Measurements from ENCODE around the gene POMT2.
"Not testable (repeated sequence)": the region's sequence is repeated elsewhere in the genome, so short reads cannot be mapped to it uniquely, and the experiment has no call there.

The POMT2 gene

DNA sequence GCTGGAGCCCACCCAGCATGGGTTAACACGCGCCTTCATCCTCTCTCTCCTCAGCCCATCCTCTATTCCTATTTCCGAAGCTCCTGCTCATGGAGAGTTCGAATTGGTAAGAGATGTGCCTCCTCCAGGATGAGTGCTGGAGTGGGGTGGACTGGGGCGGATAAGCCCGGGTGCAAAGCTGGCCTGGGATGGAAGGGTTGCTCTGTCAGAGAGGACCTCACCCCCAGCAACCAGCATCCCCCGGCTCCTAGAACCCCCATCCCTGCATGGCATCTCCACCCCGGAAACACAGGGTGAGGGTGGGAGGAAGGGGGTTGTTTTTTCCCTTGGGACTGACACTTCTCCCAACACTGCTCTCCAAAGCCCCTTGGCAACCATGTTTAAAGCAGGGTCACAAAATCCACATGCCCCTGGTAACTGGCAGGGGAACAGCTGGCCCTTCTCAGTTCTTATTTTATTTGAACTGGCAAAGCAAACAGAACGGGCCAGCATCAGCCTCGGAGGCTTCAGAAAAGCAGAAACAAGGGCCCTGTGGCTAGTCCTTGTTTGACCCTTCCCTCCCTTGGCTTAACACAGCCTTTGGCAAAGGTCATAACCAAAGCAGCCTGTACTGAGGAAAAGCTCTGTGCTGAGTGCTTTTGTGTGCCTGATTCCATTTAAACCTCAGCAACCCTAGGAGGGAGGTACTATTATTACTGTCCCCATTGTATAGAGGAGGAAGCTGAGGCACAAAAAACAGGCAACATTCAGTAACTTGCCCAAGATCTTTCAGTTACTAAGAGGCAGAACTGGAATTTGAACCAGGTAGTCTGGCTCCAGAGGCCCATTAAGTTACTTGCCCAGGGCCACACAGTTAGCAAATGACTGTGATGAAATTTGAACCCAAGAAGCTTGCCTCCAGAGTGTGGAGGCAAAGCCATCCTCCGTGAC lies 4.4 kb upstream of the POMT2 start:
- DNase-seq, result no peak

- DNase-seq, result no peak
These were observed 3.6 kb upstream of the POMT2 start for GRCh38 chr14:77324289-77324688.

DNA sequence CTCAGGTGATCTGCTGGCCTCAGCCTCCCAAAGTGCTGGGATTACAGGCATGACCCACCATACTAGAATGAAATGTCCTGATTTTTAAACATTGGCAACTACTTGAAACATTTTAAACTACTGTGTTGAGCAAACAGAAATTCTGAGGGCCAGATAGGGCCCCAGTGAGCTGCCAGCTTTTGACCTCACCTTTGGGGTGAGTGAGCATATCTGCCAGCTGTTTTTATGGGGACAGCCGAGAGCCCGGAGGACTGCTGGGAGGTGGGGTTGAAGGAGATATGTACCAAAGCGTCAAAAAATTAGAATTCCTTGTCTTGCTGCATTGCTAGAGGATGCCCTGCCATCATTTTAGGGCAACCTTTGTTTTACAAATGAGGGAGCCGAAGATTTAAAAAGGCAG lies 2.9 kb upstream of the POMT2 start:
- DNase-seq, result no peak

DNA sequence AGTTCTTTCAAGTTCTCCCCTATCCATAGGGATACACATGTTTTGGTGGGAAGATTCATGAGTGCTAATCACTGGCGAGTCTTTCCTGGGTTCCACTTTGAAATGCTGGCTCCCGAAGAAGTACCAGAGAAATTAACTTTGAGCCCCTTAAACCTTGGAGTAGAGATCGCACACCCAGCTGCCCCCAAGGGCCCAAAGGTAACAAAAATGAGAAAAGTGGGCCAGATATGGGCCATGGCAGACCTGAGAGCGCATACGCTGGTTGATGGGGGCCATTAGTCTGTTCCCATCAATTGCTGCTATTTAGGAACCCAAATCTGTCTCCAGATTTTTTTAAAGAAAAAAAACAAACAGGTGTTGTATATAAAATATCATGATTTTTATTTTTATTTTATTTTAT lies 2.3 kb upstream of the POMT2 start:
- DNase-seq, result no peak

DNA sequence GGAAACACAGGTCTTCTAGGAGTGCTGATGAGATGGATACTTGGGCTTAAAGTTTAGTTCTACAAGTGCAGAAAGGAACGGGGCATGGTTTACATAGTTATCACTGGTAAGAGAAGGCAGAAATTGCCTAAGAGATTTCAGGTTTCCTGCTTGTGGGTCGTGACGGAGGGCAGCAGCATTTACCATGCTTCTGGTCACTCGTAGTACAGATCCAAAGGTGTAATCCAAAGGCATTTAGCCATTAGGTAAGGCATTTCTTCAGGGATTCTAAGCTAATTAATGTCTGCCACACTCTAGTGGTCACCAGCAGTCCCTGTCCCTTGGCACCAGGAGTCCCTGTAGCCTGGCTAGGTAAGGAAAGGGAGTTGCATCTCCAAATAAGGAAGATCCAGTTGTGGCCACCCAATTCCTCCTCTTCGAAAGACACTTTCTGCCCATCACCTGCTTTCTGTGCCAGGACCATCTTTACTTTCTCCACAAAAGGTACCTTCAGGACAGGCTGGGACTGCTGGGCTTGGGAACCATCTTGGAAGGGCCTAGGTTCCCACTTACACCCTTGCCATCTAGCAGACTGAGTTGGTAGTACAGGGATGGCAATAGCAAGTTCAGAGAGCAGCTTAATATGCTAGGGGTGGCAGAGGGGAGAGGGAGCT lies 1.7 kb upstream of the POMT2 start:
- no peak for DNase-seq

DNA sequence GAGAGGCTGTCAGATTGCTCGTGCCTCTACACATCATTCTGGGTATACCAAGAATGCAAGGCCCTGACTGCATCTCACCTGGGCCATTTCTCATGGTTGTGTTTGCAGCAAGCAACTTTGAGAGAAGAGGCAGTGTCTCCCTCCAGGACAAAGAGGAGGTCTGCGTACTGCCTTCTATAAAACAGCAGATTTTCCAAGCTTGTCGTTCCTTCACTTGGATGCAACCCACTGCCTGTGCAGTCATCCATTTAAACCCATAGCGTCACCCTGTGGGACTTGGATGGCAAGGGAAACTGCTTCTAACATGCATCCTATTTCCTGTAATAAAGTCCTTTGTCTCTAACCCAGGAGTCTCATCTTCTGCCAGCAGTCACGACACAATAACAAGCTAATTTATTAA lies 1.3 kb downstream of the POMT2 start:
- no peak for DNase-seq

- not testable (repeated sequence) for DNase-seq
These were observed 1.9 kb downstream of the POMT2 start for GRCh38 chr14:77318756-77319155.

GRCh38 chr14:77318006-77318553 lies 2.6 kb downstream of the POMT2 start:
- DNase-seq, result no peak

- DNase-seq, result no peak
These were observed 3.8 kb downstream of the POMT2 start for GRCh38 chr14:77316872-77317301.

GRCh38 chr14:77316195-77316505 lies 4.5 kb downstream of the POMT2 start:
- no peak for DNase-seq

- DNase-seq, result no peak
These were observed 5.9 kb downstream of the POMT2 start for GRCh38 chr14:77314539-77315457.

DNA sequence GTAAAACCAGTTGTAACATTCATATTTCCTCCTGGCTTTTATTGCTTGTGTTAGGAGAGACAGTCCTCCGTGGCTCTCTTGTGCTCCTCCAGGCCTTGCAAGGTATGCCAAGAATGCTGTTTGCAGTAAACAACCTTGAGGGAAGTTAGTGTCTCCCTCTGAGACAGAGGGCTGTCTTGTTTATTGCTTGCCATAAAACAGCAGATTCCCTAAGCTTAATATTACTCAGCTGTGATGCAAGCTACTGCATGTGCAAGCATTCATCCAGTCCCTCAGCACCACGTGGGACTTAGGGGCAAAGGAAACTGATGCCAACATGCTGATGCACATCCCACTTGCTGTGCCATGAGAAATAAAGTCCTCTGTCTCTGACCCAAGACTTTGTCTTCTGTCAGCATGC lies 6.6 kb downstream of the POMT2 start:
- DNase-seq, result no peak

- no peak for DNase-seq
These were observed 7.3 kb downstream of the POMT2 start for GRCh38 chr14:77313371-77313770.

GRCh38 chr14:77311217-77311616 lies 9.5 kb downstream of the POMT2 start:
- DNase-seq, result no peak

DNA sequence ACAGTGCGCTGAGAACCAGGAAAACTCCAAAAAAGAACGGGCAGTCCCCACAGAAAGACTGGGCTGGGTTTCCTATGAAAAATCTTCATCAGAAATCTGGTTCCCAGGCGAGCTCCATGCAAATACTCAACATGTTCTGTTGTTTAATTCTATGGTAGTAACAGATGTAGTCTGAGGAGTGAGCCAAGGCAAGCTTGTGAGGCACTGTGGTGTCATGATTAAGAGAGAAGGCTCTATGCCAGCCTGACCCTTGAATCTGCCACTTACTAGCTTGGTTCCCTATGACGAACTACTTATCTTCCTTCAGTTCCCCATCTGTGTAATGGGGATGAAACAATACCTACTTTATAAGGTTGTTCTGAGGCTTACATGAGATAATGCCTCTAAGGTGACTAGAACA lies 10.7 kb downstream of the POMT2 start:
- no peak for DNase-seq

- DNase-seq, result no peak
These were observed 11.6 kb downstream of the POMT2 start for GRCh38 chr14:77309131-77309530.

DNA sequence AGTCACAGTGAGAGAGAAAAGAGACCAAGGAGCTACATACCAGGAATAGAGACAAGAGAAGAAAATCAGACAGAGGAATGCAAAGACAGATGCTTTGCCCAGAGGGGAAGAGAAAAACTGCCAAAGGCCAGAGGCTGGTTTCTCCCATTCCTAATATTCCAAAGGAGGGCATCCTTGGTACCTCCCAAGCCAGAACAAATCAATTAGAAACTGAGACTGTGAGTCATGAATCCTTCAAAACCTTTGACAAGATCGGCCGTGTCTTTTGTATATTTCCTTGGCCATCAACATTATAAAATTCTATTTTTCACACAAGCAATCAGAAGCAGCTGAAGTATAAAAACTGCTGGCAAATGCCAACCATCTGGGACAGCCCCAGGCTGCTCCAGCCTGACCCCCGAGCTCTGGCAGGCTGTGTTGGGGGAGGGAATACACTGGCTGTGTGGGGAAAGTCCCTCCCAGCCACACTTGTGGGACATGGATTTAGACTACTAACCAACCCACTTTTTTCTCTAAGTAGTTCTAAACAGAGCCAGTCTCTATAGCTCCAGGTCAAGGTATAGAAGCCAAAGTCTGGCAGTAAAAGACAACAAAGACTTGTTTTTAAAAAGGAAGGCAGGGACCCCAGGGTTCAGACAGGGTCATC lies 13.7 kb downstream of the POMT2 start:
- DNase-seq, result no peak

- no peak for DNase-seq
These were observed 14.3 kb downstream of the POMT2 start for GRCh38 chr14:77306416-77306815.

DNA sequence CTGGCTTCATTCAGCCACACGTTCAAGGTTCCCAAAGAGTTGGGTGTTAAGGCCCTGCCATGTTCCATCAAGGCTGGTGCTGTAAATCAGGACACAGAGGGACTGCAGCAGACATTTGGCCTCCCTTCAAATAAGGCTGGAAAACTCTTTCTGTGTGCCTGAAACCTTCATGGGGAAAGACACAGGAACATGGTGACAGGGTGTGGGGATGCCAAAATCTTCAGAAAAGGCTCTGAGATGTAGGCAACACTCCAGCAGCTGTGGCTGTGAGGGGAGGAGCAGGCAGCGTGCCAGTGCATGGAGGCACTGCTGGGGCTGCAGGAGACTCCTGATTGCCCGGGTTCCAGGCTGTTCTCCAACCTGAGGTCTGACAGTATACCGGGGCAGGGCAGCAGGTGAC lies 15.0 kb downstream of the POMT2 start:
- DNase-seq, result no peak

DNA sequence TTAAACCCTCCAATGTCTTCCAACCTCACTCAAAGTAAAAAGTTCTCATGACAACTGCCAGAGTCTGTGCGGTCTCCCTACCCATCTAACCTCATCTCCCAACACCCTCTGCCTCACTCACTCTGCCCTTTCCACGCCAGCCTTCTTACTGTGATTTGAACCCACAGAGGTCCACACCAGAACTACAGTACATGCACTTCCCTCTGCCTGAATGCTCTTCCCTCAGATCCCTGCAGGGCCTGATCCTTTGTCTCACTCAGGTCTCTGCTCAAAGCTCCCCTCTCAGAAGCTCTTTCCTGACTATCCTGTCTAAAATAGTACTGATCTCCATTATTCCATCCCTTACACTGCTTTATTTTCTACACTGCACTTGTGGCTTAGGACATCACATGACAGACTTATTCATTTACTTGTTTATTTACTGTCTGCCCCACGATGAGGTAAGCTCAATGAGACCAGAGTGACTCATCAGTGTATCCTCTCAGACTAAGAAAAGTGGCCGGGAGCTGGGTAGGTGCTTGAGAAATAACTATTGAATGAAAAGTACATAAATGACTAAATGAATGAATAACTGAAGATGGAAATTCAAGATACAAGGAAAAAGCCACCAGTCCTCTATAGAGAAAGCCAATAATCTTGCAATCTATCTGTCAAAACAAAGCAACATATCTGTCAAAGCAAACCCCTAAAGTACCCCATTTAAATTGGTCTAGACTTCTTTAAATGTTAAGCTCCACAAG lies 17.1 kb downstream of the POMT2 start:
- DNase-seq, result no peak

- DNase-seq, result no peak
These were observed 17.8 kb downstream of the POMT2 start for GRCh38 chr14:77302926-77303325.

GRCh38 chr14:77301103-77301502 lies 19.6 kb downstream of the POMT2 start:
- DNase-seq, result peak; percentile 25 to 43
